Uterus (tissue), 4 donors: ENCODE data around the gene TLE4. TPM values are rescaled to one million over a fixed set of nuclear protein-coding genes. Genes with fewer than 3 reads are reported as not detected.

Source experiments
- DNase-seq, 2 donors: peaks; one replicate each; pipeline ENCODE4 v3.0.0-alpha.2; 2019 to 2020
- H3K27ac ChIP-seq, 2 donors: fragments of 200-600 bp; sonication (generic); 1 replicate in 1 of 2; 2 replicates in 1 of 2; pipeline ENCODE4 v1.5.1; 2016 to 2018
- H3K27me3 ChIP-seq, 2 donors: fragments of 200-600 bp; sonication (generic); one replicate each; pipeline ENCODE4 v1.5.1; 2018 to 2019; ENCODE audit warnings: control low read depth in 1 of 2
- H3K36me3 ChIP-seq, 2 donors: fragments of 200-600 bp; sonication (generic); one replicate each; pipeline ENCODE4 v1.5.1; 2019; ENCODE audit warnings: control low read depth in 1 of 2
- H3K4me1 ChIP-seq, 2 donors: fragments of 200-600 bp; sonication (generic); one replicate each; pipeline ENCODE4 v1.5.1; 2018 to 2019; ENCODE audit warnings: control low read depth in 1 of 2
- H3K4me3 ChIP-seq, 2 donors: fragments of 200-600 bp; sonication (generic); 1 replicate in 1 of 2; 2 replicates in 1 of 2; pipeline ENCODE4 v1.5.1; 2018 to 2019; ENCODE audit warnings: mild to moderate bottlenecking in 1 of 2
- H3K9me3 ChIP-seq, 2 donors: fragments of 200-600 bp; sonication (generic); one replicate each; pipeline ENCODE4 v1.5.1; 2019; ENCODE audit warnings: control low read depth in 1 of 2
- POLR2A ChIP-seq, 2 donors: fragments of 450-650 bp; IDR thresholded peaks; one replicate each; pipeline ENCODE4 v1.6.1; 2016; ENCODE audit warnings: antibody characterized with exemption in 2 of 2, mild to moderate bottlenecking in 1 of 2, moderate library complexity in 1 of 2
- intact Hi-C: fragments of 100-400 bp; cut with DNase I; formaldehyde crosslinking; loops from one replicate; pipeline ENCODE4 v1.15.1; 2023; ENCODE audit warnings: low total_unique reads
- total RNA-seq, 4 donors: library from RNA; depleted of rRNA in 3 of 4; stranded (reverse); fragments of >200 nt in 3 of 4; gene quantifications; one replicate each; pipeline versions ENCODE4 v1.1.0 to v1.2.4, GENCODE V29; 2014 to 2023
- TF ChIP-seq, protein P1 (sequence below), 4 experiments: fragments of 200-600 bp in 2 of 4; fragments of 450-650 bp in 2 of 4; sonication (generic) in 2 of 4; IDR thresholded peaks; one replicate each; pipeline ENCODE4 v1.5.1; 2016 to 2019; ENCODE audit warnings: antibody characterized with exemption in 4 of 4, mild to moderate bottlenecking in 2 of 4, moderate library complexity in 1 of 4
- donor health status: DM: yes; HTN: yes; CAD: no.

TLE4 gene
- total RNA-seq, 4 donors from 2014 or later: 21.1 to 134 (median 35.1) TPM

DNA sequence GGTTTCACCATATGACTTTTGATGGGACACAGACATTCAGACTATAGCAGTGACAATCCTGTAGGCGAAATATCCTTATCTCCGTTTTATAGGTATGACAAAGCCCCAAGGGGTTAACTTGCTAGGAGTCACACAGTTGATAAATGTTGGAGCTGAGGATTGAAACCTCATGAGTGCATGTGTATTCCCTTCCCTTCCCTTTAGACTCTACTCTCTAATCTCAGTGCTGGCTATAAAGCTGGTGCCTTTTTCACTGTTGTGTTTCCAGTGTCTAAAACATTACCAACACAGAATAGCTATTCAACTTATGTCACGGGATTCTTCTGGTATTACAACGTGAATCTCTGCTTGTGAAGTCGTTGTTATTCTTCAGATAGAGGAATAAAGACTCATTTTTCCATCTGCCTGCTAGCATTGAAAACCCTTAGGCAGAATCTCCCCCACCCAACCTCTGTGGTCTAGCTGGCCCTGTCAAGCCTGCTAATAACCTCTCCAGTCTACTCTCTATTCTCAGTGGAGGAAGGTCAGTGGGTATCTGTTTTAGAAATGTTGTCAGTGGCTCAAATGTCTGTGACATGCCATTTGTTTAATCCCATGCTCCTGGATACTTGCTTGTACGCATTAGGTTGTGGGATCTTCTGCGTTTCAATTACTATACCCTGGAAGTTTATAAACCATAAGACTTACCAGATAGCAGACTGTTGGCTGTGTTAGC, 121.2 kb downstream of the TLE4 start:
- Histone ChIP-seq H3K4me3 (no peak overlapping the region), H3K27me3 (no peaks in the 10 kb centered on the region), H3K9me3 (no peaks in the 10 kb centered on the region), H3K27ac (no peak overlapping the region), H3K4me1 (no peaks in the 10 kb centered on the region), H3K36me3 (no peaks in the 10 kb centered on the region)
- intact Hi-C loops: no loop called here
- no peak for TF ChIP-seq POLR2A (IDR thresholded peaks at IDR 0.05)
- TF ChIP-seq, protein P1, sequence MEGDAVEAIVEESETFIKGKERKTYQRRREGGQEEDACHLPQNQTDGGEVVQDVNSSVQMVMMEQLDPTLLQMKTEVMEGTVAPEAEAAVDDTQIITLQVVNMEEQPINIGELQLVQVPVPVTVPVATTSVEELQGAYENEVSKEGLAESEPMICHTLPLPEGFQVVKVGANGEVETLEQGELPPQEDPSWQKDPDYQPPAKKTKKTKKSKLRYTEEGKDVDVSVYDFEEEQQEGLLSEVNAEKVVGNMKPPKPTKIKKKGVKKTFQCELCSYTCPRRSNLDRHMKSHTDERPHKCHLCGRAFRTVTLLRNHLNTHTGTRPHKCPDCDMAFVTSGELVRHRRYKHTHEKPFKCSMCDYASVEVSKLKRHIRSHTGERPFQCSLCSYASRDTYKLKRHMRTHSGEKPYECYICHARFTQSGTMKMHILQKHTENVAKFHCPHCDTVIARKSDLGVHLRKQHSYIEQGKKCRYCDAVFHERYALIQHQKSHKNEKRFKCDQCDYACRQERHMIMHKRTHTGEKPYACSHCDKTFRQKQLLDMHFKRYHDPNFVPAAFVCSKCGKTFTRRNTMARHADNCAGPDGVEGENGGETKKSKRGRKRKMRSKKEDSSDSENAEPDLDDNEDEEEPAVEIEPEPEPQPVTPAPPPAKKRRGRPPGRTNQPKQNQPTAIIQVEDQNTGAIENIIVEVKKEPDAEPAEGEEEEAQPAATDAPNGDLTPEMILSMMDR (IDR thresholded peaks at IDR 0.05): no peak
- no peak for DNase-seq

DNA sequence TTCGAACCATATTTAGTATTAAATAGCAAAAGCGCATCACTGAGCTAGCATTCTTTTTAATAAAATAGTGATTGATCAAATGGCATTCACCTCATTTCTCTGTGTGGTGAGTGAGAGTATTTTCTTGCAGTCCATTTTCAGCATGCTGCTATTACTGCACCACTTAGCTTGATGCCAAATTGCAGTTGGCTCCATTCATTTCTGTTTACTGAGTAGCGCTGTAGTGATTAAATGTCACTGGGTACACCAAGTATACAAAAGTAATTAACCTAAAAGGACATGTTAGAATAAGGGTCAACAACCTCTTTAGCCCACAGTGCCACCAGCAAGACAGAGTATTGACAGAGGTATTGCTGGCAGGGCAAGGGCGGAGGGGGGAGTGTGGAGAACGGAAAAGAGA, 122.0 kb downstream of the TLE4 start:
- Histone ChIP-seq H3K9me3 (no peaks in the 10 kb centered on the region), H3K36me3 (no peaks in the 10 kb centered on the region), H3K27me3 (no peaks in the 10 kb centered on the region), H3K4me3 (no peak overlapping the region), H3K4me1 (no peaks in the 10 kb centered on the region), H3K27ac (no peak overlapping the region)
- TF ChIP-seq, protein P1 (IDR thresholded peaks at IDR 0.05): no peak
- TF ChIP-seq POLR2A (IDR thresholded peaks at IDR 0.05): no peak
- no peak for DNase-seq
- intact Hi-C loops: no loop called here

DNA sequence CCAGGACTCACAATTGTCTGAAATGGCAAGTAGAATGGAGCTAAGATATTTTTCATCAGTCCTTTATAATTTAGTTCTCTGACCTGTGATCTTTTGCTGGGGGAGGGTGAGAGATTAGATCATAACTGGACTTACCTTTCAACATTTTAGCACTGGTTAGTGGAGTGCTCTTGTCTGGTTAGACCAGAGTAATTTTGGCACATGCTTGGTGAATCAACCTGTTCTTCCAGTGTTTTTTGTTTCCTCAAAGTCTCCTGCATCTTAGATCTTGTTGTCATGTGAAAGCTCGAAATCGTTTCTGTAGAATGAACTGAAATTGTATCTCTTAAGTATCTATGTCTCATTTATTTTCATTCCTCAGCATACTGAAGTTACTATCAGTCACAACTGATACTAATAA, 122.4 kb downstream of the TLE4 start:
- intact Hi-C loops: no loop called here

DNA sequence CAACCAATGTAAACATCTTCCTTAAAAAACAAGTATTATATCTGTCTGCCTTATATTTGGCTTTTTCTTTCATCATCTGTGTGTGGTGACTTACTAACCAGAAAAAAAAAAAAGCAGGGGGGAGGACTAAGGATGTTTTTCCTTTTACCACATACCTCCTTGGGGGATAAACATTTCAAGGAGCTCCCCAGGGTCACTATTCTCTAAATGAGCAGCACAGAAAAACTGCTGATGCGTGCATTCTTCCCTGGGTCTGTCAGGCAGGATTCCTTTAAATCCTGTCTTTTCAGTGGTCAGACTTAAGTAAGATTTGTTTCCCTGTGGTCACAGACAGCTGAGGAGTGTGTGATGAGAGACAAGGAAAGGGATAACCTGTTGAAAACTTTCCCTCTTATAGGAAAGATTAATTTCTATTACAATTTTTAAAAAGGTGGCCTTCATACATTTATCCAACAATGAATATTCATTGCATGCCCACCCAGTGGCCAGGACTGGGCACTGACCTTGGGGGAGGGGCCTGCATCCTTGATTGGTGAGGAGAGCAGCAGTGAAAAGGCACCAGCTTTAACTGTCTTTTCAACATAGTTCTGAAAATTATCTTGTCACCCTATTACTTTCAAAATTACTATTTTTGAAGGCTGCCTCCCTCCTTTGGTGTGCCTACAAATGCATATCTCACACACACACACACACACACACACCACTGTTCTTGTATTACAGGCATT, 123.1 kb downstream of the TLE4 start:
- Histone ChIP-seq H3K27me3 (no peaks in the 10 kb centered on the region), H3K4me1 (no peaks in the 10 kb centered on the region), H3K27ac (no peak overlapping the region), H3K36me3 (no peaks in the 10 kb centered on the region), H3K9me3 (no peaks in the 10 kb centered on the region), H3K4me3 (no peak overlapping the region)
- no peak for DNase-seq
- intact Hi-C loops: no loop called here
- TF ChIP-seq, protein P1 (IDR thresholded peaks at IDR 0.05): no peak
- TF ChIP-seq POLR2A (IDR thresholded peaks at IDR 0.05): no peak

More for the DNA sequence above, 122.4 kb downstream of the TLE4 start:
- Histone ChIP-seq H3K27me3 (no peaks in the 10 kb centered on the region), H3K9me3 (no peaks in the 10 kb centered on the region), H3K4me1 (no peaks in the 10 kb centered on the region), H3K27ac (no peak overlapping the region), H3K4me3 (no peak overlapping the region), H3K36me3 (no peaks in the 10 kb centered on the region)
- DNase-seq: no peak
- TF ChIP-seq, protein P1 (IDR thresholded peaks at IDR 0.05): no peak
- TF ChIP-seq POLR2A (IDR thresholded peaks at IDR 0.05): no peak

DNA sequence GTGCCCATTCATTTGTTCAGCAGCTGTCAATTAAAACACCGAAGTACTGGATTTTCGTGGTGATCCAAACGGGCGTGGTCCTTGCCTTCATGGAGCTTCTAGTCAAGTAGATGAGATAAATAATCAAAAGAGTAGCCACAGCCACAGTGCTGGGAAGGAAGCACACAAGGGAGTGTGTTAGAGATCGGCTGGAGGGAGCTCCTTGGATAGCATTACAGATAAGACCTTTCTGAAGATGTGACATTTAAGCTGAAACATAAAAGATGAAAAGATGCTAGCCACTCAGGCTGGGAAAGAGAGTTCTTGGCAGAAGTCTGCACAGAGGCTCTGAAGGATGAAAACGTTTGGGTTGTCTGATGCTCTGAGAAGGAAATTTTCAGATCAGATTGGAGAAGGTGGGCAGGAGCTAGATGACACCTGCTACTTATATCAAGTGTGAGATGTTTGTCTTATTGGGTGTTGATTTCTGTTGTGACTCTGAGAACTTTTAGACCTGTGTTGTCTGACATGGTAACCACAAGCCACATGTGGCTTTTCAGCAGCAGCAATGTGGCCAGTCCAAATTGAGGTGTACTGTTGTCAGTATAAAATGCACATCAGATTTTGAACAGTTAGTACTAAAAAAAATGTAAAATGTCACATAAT, 123.9 kb downstream of the TLE4 start:
- intact Hi-C loops: no loop called here
- H3K27ac ChIP-seq: no peak overlapping the region
- H3K27me3 ChIP-seq: no peaks in the 10 kb centered on the region
- no peaks in the 10 kb centered on the region for H3K36me3 ChIP-seq
- no peak overlapping the region for H3K4me3 ChIP-seq
- H3K4me1 ChIP-seq: no peaks in the 10 kb centered on the region
- H3K9me3 ChIP-seq: no peaks in the 10 kb centered on the region
- TF ChIP-seq, protein P1 (IDR thresholded peaks at IDR 0.05): no peak
- no peak for TF ChIP-seq POLR2A (IDR thresholded peaks at IDR 0.05)
- no peak for DNase-seq
